GM23248 (cell line): ENCODE results near the gene ATP2B2. TPM values are rescaled to one million over a fixed set of nuclear protein-coding genes. Genes with fewer than 3 reads are reported as not detected.

ENCODE experiments used
- DNase-seq: peaks from one replicate; pipeline ENCODE4 v3.0.0-alpha.2; 2015
- H2AFZ ChIP-seq: fragments of 200-600 bp; sonication (generic); 2 replicates; pipeline ENCODE4 v1.6.1; 2016; ENCODE audit warnings: antibody characterized with exemption
- H3F3A ChIP-seq: fragments of 200-600 bp; sonication (generic); 2 replicates; pipeline ENCODE4 v1.6.1; 2016; ENCODE audit warnings: mild to moderate bottlenecking, antibody characterized with exemption, mixed run types; ENCODE audit not compliant: insufficient read depth
- H3K27ac ChIP-seq: fragments of 200-600 bp; sonication (generic); 2 replicates; pipeline ENCODE4 v1.5.1; 2016; ENCODE audit warnings: mild to moderate bottlenecking
- H3K27me3 ChIP-seq: fragments of 200-600 bp; sonication (generic); replicated peaks from 2 replicates; pipeline ENCODE4 v1.6.1; 2016; ENCODE audit warnings: mild to moderate bottlenecking; ENCODE audit not compliant: insufficient read depth
- H3K36me3 ChIP-seq: fragments of 200-600 bp; sonication (generic); 2 replicates; pipeline ENCODE4 v1.6.1; 2016; ENCODE audit warnings: low read depth, mild to moderate bottlenecking
- H3K4me1 ChIP-seq: fragments of 200-600 bp; sonication (generic); 2 replicates; pipeline ENCODE4 v1.6.1; 2016; ENCODE audit warnings: mild to moderate bottlenecking; ENCODE audit not compliant: insufficient read depth
- H3K4me2 ChIP-seq: fragments of 200-600 bp; sonication (generic); one replicate; pipeline ENCODE4 v1.6.1; 2016; ENCODE audit warnings: mild to moderate bottlenecking; ENCODE audit not compliant: unreplicated experiment
- H3K4me3 ChIP-seq: fragments of 200-600 bp; sonication (generic); 2 replicates; pipeline ENCODE4 v1.5.1; 2016; ENCODE audit warnings: mild to moderate bottlenecking
- H3K79me2 ChIP-seq: fragments of 200-600 bp; sonication (generic); 2 replicates; pipeline ENCODE4 v1.6.1; 2016; ENCODE audit warnings: mild to moderate bottlenecking; ENCODE audit not compliant: insufficient read depth
- H3K9ac ChIP-seq: fragments of 200-600 bp; sonication (generic); 2 replicates; pipeline ENCODE4 v1.6.1; 2016; ENCODE audit warnings: mild to moderate bottlenecking
- H3K9me2 ChIP-seq: fragments of 200-600 bp; sonication (generic); 2 replicates; pipeline ENCODE4 v1.6.1; 2016; ENCODE audit warnings: mixed run types, mild to moderate bottlenecking, moderate library complexity; ENCODE audit not compliant: insufficient read depth
- H3K9me3 ChIP-seq: fragments of 200-600 bp; sonication (generic); one replicate; pipeline ENCODE4 v1.6.1; 2017; ENCODE audit warnings: low read depth
- H4K20me1 ChIP-seq: fragments of 200-600 bp; sonication (generic); 2 replicates; pipeline ENCODE4 v1.6.0; 2016; ENCODE audit not compliant: insufficient read depth
- EZH2 ChIP-seq: fragments of 200-600 bp; sonication (generic); IDR thresholded peaks from 2 replicates; pipeline ENCODE4 v1.6.1; 2018; ENCODE audit warnings: antibody characterized with exemption, mild to moderate bottlenecking; ENCODE audit not compliant: insufficient read depth, poor library complexity, severe bottlenecking
- EZH2phosphoT487 ChIP-seq: fragments of 200-600 bp; sonication (generic); IDR thresholded peaks from 2 replicates; pipeline ENCODE4 v1.6.1; 2018; ENCODE audit warnings: antibody characterized with exemption, moderate library complexity, mild to moderate bottlenecking, low read depth; ENCODE audit not compliant: insufficient read depth
- WGBS, 2 experiments: methylation state at CpG; one replicate each; pipeline ENCODE4 v1.1.6; 2015 to 2017; ENCODE audit warnings: low lambda C conversion rate in 2 of 2, low coverage in 1 of 2; ENCODE audit errors: missing lambda C conversion rate in 2 of 2; 5-methylcytosine and 5-hydroxymethylcytosine counted together
- in situ Hi-C: fragments of 300-500 bp; cut with MboI; formaldehyde crosslinking; loops from 2 replicates; pipeline ENCODE4 v1.15.0; 2020
- polyA plus RNA-seq: library from polyadenylated mRNA; unstranded; fragments of >200 nt; fragmentation: Nextera tagmentation; extraction: Ambion mirVana; gene quantifications from 2 replicates; pipeline ENCODE4 v1.2.1, GENCODE V29; 2016
- total RNA-seq: library from RNA; depleted of rRNA; stranded (reverse); fragments of >200 nt; shearing (Covaris generic); gene quantifications from 2 replicates; pipeline ENCODE4 v1.2.3, GENCODE V29; 2014

Gene ATP2B2
- total and polyA plus RNA-seq, 2 experiments from 2014 or later: not detected

GRCh38 chr3:10442151-10442795 lies 63.1 kb downstream of the ATP2B2 start:
- Histone ChIP-seq H3F3A (peaks cover 5% of the 10 kb centered on the region), H3K4me3 (no peak overlapping the region), H3K79me2 (no peaks in the 10 kb centered on the region), H3K27me3 (peaks cover 4% of the 10 kb centered on the region; the same call in 1 of the 2 replicates), H3K4me1 (peaks cover 25% of the 10 kb centered on the region), H4K20me1 (no peaks in the 10 kb centered on the region), H3K27ac (no peak overlapping the region), H2AFZ (no peak overlapping the region), H3K36me3 (no peaks in the 10 kb centered on the region), H3K4me2 (no peak overlapping the region), H3K9ac (no peak overlapping the region), H3K9me3 (no peaks in the 10 kb centered on the region), H3K9me2 (no peaks in the 10 kb centered on the region)
- TF ChIP-seq EZH2 (no peak), EZH2phosphoT487 (no peak)
- in situ Hi-C loops: no loop called here
- WGBS, 2 experiments: 52 to 55% methylated on average over 10 of the region's 10 CpGs
- DNase-seq: peak; percentile 63

- 59 to 64% methylated on average over 5 of the region's 5 CpGs for WGBS, 2 experiments
- no peak overlapping the region for H2AFZ ChIP-seq
- H3K79me2 ChIP-seq: no peaks in the 10 kb centered on the region
- H3K4me2 ChIP-seq: no peak overlapping the region
- peaks cover 8% of the 10 kb centered on the region for H3F3A ChIP-seq
- no peak overlapping the region for H3K9ac ChIP-seq
- no peak for DNase-seq
- H4K20me1 ChIP-seq: no peaks in the 10 kb centered on the region
- in situ Hi-C loops: no loop called here
- H3K4me3 ChIP-seq: no peak overlapping the region
- H3K36me3 ChIP-seq: no peaks in the 10 kb centered on the region
- TF ChIP-seq EZH2 (no peak), EZH2phosphoT487 (no peak)
- H3K9me2 ChIP-seq: no peaks in the 10 kb centered on the region
- H3K27ac ChIP-seq: no peak overlapping the region
- H3K27me3 ChIP-seq: no peaks in the 10 kb centered on the region
- peaks cover 33% of the 10 kb centered on the region for H3K4me1 ChIP-seq
- H3K9me3 ChIP-seq: no peaks in the 10 kb centered on the region
Observed at GRCh38 chr3:10440684-10441083, 64.7 kb downstream of the ATP2B2 start.

GRCh38 chr3:10438902-10439610 lies 66.3 kb downstream of the ATP2B2 start:
- no peaks in the 10 kb centered on the region for H3K79me2 ChIP-seq
- H3K36me3 ChIP-seq: no peaks in the 10 kb centered on the region
- in situ Hi-C loops: no loop called here
- H3K4me2 ChIP-seq: no peak overlapping the region
- 84 to 89% methylated on average over 8 of the region's 8 CpGs for WGBS, 2 experiments
- TF ChIP-seq EZH2phosphoT487: no peak
- TF ChIP-seq EZH2: no peak
- H3K4me1 ChIP-seq: peaks cover 28% of the 10 kb centered on the region
- no peaks in the 10 kb centered on the region for H3K27me3 ChIP-seq
- no peak overlapping the region for H3K27ac ChIP-seq
- no peak overlapping the region for H3K4me3 ChIP-seq
- no peaks in the 10 kb centered on the region for H3K9me3 ChIP-seq
- no peaks in the 10 kb centered on the region for H3K9me2 ChIP-seq
- H4K20me1 ChIP-seq: no peaks in the 10 kb centered on the region
- peaks cover 8% of the 10 kb centered on the region for H3F3A ChIP-seq
- H2AFZ ChIP-seq: no peak overlapping the region
- H3K9ac ChIP-seq: no peak overlapping the region
- no peak for DNase-seq

GRCh38 chr3:10437995-10438901 lies 67.1 kb downstream of the ATP2B2 start:
- H3K36me3 ChIP-seq: no peaks in the 10 kb centered on the region
- H2AFZ ChIP-seq: no peak overlapping the region
- no peak for TF ChIP-seq EZH2phosphoT487
- no peak for TF ChIP-seq EZH2
- no peaks in the 10 kb centered on the region for H3K79me2 ChIP-seq
- H3K27ac ChIP-seq: peak overlapping the region; percentile 37; the same call in 1 of the 2 replicates
- no peak overlapping the region for H3K4me3 ChIP-seq
- no peaks in the 10 kb centered on the region for H3K9me2 ChIP-seq
- in situ Hi-C loops: no loop called here
- 54 to 59% methylated on average over 16 of the region's 16 CpGs for WGBS, 2 experiments
- peak; percentile 77 for DNase-seq
- H3K4me1 ChIP-seq: peaks cover 28% of the 10 kb centered on the region
- H3K27me3 ChIP-seq: no peaks in the 10 kb centered on the region
- peaks cover 8% of the 10 kb centered on the region for H3F3A ChIP-seq
- no peak overlapping the region for H3K9ac ChIP-seq
- H3K9me3 ChIP-seq: no peaks in the 10 kb centered on the region
- no peak overlapping the region for H3K4me2 ChIP-seq
- H4K20me1 ChIP-seq: no peaks in the 10 kb centered on the region
